DMS53 treated with DMSO at 0.1 percent for 48 hours (cell line): Measurements from ENCODE around the gene CDC42SE2.
"Not testable (repeated sequence)": the region's sequence is repeated elsewhere in the genome, so short reads cannot be mapped to it uniquely, and the experiment has no call there.

ENCODE experiments used
- DNase-seq: peaks from one replicate; lab custom pipeline; 2025; ENCODE audit not compliant: unreplicated experiment; lab: John Stamatoyannopoulos, UW

CDC42SE2 gene

DNA sequence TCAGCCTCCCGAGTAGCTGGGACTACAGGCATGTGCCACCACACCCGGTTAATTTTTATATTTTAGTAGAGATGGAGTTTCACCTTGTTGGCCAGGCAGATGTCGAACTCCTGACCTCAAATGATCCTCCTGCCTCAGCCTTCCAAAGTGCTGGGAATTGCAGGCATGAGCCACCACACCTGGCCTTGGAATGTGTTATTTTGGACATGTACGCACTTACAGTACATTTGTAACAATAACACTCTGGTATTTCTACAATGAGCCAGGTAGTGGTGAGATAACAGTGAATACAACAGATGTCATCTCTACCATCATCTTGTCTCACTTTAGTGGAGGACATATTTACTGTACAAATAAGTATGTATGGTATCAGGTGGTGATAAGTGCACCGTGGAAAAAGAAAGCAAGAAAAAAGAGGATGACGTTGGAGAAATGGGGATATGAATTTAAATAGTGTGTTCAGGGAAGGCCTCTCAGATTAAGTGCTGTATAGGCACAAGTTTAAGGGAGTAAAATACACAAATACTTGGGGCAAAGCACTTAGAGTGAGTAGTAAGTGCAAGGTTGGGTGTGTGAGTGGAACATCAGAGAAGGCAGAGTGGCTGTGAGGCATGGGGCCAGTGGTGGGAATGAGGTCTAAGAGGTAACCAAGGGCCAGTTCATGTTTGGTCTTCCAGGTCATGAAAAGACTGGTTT is 100.1 kb downstream of the CDC42SE2 start:
- DNase-seq, result no peak

DNA sequence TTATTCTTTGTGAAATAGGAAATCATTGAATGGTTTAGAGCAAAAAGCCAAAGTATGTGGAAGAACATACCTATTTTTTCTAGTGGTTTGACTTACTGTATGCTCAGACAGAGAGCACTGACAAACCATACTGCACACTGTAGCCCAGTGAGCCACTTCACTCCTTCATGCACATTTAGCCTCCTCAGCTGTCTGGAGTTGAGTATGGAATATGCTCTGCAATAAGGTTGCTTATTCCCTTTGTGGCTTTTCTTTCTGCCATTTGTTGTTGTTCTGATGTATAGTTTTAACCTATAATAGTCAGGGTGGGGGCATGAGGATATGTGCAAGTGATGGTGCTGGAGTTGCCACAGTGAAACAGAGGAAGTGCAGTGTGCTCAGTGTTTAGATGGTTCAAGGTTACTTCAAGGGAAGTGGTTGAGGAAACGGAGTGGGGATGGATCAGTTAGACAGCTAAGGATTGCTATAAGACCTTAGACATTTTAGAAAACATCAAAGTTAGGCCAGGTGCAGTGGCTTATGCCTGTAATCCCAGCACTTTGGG is 100.7 kb downstream of the CDC42SE2 start:
- DNase-seq, result no peak

DNA sequence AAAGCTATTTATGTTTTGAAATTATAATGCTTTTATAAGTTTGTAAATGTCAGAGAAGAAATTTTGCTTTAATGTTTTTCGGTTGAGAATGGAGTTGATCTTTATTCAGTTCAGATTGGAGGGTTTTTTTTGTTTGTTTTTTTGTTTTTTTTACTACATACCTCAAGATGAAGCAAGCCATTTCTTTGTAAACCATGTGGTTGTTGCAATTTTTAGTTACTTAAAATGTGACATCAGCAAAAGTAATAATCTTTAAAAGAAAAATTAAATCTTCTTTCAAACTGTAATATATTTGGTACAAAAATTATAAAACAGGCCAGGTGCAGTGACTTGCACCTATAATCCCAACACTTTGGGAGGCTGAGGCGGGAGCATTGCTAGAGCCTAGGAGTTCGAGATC is 102.6 kb downstream of the CDC42SE2 start:
- no peak for DNase-seq

DNA sequence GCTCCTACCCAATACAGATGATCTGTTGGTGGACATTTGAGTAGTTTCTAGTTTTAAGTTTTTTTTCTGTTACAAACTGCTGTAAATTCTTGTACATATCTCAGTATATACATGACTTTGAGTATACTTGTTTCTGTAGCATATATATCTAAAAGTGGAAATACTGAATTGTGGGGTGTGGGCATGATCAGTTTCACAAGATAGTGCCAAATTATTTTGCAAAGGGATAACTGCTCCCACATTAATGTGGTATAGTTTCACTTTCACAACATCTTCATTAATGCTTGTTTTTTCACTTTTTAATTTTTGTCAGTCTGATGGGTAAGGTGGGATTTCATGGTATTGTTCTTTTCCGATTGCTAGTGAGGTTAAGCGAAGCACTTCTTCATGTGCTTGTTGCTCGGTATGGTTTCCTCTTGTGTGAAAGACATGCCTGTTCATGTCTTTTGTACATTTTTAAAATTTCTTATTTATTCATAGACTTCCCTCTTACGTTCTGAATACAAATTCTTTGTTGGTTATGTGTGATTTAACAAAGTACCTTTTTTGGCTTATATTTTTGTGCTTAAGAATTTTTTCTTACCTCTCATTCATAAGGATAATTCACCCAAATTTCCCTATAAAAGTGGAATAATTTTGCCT is 103.5 kb downstream of the CDC42SE2 start:
- no peak for DNase-seq

DNA sequence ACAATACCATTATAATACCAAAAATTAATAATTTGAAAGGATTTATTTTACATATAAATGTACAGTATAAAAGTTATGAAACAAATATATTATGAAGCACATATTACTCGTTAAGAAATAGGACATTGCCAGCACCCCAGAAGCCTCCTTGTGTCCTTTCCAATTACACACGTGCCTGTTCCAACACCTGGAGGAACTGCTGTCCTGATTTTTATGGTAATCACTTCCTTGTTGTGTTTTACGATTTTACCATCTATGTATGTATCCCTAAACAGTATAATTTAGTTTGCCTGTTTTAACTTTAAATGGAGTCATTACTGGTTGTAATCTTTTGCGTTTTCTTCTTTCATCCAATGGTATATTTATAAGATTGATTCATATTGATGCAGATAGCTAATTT is 105.0 kb downstream of the CDC42SE2 start:
- no peak for DNase-seq

DNA sequence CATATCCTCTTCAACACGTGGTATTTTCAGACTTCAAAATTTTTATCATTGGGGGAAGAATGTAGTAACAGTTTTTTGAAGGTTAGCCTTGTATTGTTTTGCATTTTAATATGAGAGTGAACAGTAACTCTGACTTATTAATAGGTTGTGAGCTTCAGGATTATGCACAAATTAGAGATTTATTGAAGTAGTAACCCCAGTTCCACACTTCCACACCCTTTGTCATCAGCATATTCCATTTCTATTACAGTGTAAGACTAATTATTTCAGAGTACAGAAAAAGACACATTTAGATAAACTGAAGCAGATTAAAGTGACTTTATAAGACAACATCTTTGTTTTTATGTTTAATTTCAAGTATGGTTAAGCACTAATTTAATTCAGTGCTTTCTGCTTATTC is 105.7 kb downstream of the CDC42SE2 start:
- DNase-seq, result no peak

DNA sequence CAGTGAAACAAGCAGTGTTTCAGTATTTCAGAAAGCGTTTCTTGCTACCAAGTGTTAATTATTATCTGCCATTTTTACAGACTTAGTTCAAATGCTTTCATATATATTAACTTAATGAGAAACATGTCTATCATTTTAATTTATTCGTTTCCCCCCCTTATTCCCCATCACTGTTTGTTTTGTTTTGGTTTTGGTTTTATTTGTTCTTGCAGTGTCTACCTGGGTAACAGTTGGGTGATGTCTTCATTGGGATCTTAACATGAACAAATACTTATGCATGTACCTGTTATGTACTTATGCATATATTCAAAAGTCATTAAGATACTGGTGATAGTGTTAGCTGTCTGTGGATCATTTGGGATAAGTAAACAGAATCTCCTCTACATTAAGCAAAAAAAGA is 108.0 kb downstream of the CDC42SE2 start:
- DNase-seq, result no peak

DNA sequence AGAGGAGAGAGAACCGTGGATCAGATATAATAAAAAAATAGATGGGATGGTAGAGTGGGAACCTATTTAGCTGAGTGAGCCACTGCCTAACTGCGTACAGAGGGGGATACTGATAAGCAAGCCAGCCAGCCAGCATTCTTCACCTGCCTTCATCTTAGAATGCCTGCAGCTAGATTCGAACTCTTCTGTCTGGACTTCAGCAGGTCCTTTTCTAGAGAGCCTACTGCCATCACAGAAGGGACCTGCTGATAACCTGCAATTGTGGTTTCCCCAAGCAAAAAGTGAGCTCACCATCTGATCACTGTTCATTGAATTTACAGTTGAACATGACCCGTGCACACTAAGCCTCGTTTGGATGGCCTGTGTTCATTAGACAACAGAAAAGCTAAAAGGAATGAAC is 109.4 kb downstream of the CDC42SE2 start:
- no peak for DNase-seq

DNA sequence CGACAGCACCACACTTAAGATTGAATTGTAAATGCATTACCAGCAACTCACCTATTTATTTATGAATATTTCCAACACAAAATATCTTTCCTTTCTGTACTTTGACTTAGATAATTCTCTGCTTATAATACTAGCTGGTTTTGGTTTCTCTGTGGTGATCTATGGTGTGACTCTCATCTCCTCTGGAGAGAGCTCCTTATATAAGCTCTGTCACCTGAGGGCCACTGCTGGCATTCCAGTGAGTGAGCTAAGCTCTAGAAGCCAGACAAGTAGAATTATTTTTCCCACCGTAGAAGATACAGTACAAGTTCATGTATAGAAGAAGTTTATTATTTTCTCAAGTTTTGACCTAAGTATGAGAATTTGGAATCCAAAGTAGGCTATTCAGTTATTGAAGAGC is 111.5 kb downstream of the CDC42SE2 start:
- DNase-seq, result no peak

DNA sequence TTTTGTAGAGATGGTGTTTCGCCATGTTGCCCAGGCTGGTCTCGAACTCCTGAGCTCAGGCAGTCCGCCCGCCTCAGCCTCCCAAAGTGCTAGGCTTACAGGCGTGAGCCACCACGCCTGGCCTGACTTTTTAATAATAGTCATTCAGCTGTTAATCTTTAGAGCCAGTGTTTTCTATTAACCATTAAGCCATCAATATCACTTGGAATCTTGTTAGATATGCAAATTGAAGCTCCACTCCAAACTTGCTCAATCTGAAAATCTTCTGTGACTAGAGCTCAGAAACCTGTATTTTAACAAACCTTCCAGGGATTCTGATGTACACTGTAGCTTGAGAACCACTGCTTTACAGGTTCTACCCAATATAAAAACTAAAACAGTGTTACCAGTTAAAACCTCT is 113.5 kb downstream of the CDC42SE2 start:
- no peak for DNase-seq

DNA sequence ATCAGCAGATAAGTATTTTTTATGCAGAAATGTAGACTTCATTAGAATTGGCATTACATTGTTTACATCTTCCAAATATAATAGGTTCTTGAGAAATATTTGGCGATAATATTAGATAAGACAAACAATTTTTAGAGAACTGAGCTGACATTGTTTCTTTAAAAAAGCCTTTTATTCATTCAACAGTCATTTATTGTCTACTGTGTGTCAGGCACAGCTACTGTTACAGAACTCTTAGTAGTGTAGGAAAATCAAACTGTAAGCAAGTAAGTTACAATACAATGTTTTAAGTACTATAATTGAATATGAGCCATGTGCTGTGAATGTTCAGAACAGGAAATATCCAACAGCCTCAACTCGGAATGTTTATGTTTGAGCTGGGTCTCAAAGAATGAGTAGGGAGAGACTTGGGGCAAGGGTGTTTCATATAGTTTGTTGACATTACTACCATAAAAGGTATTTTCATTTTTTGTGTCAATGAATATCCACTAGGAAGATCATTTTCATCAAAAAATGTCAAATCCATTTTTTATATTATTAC is 114.0 kb downstream of the CDC42SE2 start:
- no peak for DNase-seq

DNA sequence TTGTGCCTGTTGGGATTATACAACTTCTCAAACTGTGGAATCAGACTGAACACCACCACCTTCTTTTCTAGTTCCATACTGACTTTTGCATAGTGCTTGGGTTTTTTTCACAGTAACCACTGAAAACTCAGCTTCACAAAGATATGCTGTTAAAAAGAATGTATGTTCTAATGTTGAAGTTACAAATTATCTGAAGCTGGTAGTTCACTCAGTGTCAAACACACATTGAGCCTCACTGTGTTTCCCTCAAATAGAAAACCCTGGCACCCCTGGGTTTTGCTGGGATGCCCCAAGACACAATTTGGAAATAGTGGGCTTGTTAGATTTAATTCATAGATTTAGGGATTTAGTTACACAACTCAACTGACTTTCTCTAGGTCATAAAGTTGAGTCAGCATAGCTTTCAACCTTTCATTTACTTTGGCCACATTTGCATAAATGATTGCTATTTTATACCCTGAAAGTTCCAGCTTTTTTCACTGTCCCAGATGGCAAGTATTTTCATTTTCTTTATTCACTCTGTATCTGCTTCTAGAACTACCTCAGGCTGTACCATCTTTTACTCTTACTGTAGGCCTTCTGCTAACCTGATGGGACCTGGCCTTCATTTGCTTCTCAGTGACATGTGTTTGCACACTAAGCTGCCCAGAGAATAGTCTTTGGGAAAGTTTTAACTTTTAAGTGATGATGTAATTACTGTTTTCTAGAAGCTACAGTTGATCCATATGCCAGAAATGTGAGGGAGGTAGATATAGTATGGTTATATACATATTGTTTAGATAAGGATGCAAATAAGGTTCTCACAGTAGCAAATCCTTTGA is 115.1 kb downstream of the CDC42SE2 start:
- DNase-seq, result no peak

DNA sequence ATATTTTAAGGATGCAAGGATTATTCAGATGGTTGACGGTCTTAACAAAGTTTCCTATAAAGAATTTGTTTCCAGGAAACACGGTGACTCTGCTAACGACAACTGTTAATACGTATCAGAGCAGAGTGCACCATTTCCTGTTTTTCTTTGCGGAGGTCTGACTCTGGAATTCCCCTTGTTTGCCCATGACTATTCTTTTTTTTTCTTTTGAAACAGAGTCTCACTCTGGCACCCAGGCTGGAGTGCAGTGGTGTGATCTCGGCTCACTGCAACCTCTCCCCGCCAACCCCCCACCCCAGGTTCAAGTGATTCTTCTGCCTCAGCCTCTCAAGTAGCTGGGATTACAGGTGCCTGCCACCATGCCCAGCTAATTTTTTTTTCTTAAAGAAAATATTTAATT is 115.9 kb downstream of the CDC42SE2 start:
- peak; percentile 47 for DNase-seq

DNA sequence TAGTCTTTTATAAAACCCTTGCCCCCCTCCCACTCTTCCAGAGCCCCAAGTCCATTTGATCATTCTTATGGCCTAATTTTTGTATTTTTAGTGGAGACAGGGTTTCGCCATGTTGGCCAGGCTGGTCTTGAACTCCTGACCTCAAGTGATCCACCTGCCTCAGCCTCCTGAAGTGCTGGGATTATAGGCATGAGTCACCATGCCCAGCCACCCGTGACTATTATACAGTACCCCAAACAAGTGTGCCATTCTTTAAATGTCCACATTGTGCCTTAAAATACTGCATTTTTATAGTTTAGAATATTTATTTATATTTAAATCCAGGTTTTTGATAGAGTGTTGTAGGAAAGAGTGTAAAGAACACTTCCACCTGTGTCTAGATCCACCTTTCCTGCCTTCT is 116.4 kb downstream of the CDC42SE2 start:
- DNase-seq, result not testable (repeated sequence)

DNA sequence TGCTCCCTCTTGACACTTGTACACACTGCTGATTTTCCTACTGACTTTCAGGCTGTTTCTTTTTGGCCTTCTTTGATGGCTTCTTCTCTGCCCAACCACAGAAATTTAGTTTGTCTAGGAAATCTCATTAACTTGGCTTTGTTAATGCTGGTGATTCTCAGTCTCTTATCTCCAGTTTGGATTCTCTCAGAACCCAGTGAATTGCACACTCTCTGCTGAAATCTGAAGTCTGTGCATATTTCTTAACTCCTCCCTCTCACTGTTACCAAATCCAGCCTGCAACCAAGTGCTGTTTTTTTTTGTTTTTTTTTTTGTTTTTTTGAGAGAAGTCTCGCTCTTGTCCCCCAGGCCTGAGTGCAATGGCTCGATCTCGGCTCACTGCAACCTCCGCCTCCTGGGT is 117.2 kb downstream of the CDC42SE2 start:
- no peak for DNase-seq

DNA sequence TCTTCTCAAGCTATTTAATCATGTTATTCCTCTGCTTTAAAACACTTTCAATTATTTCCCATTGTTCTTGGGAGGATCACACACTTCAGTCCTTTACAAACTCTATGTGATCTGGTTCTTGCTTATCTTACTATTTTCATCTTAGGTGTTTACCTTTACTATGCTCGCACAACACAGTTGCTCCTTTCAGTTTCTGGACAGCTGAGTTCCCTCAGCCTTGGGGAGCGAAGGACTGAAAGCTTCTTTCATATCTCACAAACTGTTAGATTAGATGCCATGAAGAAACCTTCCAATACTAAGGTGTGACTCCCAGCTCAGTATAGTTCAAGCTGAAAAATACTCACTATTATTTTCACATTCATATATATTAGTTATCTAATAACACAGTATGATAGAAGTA is 117.9 kb downstream of the CDC42SE2 start:
- no peak for DNase-seq

DNA sequence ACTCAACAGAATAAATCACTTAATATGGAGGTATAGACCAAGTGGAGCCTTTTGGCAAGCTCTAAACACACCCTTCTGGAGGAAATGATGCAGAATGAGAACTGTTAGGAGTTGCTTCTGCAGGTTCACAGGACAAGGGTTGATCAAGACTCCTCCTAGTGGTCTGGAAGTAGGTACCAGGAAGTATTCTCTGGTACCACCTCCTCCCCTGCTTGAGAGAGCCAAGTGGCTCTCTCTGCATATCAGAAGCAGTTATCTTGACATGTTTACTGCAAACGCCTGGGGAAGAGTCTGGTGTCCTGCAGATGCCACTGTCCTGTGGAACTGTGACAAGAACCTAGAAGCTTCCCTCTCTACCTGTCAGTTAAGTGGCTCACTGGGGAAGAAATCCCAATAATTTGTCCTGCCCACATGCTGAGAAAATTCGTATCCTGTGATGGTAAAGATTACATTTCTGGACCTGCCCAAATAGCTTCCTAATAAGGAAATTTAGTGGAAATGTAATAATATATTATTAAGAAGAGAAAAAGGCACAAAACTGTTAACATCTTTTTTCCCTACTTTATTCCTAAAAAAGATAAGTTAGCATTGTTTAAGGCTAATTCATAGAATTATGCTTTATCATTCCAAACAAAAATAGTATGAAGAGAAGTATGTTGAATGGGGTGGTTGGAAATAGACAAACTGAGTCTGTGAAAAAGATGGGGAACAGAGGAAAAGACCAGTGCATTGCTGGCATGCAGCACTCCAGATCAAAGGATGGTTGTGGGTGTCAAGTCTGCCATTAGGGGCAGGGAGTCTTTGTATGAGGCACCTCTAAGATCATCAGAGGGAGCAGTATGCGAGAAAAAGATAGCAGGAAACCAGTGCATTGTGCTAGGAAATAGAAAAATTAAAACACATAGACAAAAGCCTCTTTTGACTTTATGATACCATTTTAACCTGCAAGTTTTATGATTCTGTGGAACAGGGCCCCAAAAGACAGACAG is 118.8 kb downstream of the CDC42SE2 start:
- peak; percentile 66 for DNase-seq

DNA sequence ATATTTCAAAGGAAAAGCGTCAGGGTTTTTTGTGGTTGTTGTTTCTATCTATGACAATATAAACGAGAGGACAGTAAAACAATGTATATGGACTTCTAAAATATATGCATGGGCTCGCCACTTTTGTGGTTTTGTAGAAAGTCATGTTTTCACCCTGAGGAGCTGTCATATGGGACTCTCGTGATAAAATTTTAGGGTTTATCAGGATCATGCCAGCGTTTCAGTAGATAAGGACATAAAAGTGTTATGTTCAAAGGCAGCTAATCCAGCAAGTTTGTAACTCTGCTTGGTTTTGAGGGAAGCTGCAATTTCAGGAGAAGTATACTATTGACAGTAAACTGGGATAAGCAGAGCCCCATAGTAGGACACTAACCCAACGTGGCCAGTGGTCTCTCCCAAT is 120.3 kb downstream of the CDC42SE2 start:
- DNase-seq, result no peak

DNA sequence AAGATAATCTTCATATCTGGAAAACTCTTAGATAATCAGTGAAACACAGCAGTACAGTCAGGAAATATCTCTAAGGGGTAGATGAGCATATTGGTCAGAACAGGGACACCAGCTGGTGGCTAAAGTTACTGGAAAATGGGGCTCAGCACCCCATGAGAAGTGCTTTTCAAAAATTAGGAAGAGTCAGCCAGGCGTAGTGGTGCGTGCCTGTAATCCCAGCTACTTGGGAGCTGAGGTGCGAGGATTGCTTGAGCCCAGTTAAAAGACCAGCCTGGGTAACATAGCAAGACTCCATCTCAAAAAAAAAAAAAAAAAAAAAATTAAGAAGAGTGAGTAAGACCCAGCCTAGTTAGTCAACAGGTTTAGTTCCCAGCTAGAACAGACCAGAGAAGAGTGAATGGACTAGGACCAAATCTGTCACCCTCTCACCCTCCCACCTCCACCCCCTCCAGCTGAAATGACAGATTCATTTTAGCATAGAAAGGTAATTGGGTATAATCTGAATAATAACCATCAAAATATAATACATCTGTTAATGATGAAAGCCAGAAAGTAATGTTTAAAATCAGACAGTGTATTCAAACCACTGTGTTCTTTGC is 120.9 kb downstream of the CDC42SE2 start:
- no peak for DNase-seq

DNA sequence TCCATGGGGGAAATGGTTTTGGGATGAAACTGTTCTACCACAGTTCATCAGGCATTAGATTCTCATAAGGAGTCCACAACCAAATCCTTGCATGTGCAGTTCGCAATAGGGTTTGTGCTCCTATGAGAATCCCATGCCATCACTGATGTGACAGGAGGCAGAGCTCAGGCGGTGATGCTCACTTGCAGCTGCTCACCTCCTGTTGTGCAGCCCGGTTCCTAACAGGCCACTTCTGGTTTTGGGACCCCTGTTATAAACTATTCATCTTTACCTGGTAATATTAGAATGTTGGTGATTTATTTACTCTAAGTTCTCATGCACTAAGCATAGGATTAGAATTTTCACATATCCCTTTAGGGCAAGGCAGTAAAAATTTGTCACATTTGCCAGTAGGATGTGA is 122.3 kb downstream of the CDC42SE2 start:
- DNase-seq, result no peak
